HTERT RPE-1 (cell line): ENCODE results near the gene LMTK2.

Experiments used
- in situ Hi-C: fragments of 300-500 bp; cut with MboI; formaldehyde crosslinking; loops from 4 replicates; pipeline ENCODE4 v1.14.3; 2020; ENCODE audit warnings: low sequenced_read_pairs

LMTK2 gene

GRCh38 chr7:98199131-98199530, 92.5 kb downstream of the LMTK2 start:
- in situ Hi-C loops = no loop called here

- in situ Hi-C loops = no loop called here
Measured at GRCh38 chr7:98200364-98200763, 93.7 kb downstream of the LMTK2 start.

- in situ Hi-C loops = no loop called here
Measured at GRCh38 chr7:98202367-98203195, 95.9 kb downstream of the LMTK2 start.

DNA sequence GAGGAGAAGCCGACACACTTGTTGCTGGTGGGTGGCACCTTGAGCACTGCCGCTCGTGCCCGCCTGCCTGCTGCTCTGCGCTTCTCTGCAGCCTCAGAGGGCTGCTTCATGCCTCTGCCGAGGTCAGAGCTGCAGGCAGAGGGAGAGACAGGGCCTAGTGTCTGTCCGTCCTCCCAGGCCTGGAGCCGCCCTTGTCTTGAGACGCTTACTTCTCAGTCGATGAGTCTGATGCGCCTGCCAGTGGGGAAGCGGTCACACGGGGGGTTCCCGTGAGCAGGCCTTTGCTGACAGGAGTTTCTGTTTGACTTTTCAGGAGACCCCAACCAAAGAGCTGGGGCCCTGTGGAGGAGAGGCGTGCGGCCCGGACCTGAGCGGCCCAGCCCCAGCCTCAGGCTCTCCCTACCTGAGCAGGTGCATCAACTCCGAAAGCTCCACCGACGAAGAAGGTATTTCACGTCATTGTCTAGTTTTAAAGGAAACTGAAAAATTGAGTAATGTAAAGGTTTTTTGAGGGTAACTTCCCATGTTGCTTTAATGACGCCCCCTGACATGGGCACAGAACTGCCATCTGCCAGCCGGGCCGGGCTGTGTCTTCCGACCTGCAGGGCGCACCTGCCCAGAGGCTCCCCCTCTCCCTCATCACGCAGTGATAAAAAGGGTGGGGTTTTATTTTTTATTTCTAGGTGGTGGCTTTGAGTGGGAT, 96.8 kb downstream of the LMTK2 start:
- in situ Hi-C loops = no loop called here

DNA sequence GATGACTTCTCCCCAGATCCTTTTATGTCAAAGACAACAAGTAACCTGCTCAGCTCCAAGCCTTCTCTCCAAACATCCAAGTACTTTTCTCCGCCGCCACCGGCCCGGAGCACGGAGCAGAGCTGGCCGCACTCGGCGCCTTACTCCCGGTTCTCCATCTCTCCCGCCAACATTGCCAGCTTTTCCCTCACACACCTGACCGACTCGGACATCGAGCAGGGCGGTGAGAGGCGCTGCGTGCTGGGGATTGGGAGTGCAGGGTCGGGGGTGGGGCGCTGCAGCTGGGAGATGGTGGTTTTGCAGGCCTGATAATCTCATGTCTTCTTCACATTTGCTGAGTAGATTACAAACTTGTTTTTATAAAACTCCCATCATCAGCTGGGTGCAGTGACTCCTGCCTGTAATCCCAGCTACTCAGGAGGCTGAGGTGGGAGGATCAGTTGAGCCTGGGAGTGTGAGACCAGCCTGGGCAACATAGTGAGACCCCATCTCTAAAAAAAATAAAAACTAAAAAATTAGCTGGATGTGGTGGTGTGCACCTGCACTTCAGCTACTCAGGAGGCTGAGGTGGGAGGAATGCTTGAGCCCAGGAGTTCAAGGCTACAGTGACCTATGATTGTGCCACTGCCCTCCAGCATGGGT, 97.4 kb downstream of the LMTK2 start:
- in situ Hi-C loops = no loop called here

- in situ Hi-C loops = no loop called here
Measured at GRCh38 chr7:98204670-98205069, 98.0 kb downstream of the LMTK2 start.

DNA sequence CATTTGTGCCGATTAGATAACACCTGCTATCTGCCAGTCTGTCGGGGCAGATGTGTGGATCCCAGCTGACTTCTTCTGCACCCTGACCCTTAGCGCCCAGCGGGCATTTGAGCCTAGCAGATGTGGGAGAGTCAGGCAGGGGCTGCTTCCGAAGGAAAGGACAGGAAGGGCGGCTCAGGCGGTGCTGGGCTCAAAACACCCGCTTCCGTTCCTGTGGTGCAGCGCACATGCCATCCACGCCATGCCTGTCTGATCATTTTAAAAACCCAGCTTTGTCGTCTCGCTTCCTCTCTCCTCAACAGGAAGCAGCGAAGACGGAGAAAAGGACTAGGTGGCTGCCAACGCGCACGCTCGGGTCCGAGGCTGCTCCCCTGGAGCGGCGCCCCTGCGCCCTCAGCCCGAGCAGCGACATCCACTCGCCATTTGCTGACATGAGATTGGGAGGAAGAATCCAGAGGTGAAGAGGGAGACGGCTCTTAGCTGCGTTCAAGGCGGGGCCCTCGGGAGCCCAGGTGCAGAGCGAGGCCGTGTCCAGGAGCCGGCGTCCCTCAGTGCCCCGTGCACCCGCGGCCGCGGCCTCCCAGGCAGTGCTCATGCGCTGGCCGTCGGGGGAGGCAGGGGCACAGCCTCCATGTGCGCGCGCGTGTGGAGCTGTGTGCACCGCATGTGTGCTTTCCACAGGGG, 98.6 kb downstream of the LMTK2 start:
- in situ Hi-C loops = no loop called here

DNA sequence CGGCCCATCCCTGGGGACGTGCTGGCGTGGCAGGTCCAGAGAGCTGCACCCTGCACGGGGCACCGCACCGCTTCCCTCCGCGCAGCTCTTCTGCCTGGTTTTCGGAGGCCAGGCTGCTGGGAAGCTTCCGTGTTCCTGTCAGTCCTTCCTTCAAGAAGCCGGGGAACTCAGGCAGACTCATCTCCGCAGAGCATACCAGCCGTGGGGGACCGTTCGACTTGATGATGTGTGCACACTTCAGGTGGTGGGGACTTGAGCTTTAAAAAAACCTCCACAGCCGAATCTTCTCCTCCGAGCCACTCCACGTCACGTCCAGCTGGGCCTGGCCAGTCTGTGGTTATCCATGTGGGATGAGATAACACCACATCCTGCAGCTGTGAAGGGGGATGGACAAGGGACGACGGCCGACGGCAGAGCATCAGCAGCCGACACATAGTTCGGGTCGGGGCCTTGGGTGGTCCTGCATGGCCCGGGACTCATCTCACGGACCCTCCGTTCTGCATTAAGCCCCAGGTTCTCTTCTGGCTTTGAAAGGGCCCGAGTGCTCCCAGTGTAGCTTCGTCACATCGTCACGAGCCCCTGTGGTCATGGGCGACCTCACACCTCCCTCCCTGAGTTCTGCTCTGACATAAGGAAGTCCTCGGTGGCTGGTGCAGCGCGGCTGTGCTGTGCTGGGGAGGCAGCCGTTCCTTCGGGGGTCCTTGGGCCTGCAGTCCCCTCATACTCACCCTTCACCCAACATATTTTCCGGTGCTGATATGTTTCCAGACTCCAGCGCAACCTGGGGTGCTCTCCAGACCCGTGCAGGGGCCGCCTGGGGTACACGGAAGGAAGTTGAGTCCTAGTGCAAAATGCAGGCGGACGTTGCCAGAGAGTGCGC, 100.0 kb downstream of the LMTK2 start:
- in situ Hi-C loops = no loop called here

DNA sequence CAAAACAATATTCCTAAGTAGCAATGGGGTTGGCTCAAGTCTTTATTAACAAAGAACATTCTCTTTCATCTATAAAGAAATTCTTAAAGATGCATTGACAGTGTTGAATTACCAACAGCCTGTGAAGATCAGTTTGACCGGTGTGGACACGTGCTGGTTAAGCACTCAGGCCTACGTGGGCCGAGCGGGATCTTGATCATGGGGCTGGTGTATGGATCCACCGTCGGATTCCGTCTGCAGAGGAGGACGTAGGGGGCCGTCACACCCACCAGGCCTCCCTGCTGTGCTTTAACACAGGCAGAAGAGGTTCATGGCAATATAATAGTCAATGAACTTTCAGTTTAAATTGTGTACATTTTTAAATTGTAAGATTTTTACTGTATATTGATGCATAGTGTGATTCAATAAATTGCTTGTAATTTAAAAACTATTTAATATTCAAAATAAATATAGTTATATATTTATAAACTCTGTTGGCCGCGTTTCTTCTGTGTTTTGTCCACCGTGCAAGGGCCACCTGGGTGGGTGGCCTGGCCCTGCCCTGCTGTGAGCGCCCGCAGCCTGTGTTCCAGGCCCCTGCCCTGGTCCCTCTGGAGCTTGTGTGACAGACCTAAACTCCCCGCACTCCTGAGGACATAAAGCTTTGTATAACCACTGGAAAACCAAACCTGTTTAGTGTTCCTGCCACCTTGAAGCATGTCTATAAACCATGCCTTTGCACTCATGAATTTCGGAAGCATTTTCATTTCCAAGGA, 102.7 kb downstream of the LMTK2 start:
- in situ Hi-C loops = no loop called here

DNA sequence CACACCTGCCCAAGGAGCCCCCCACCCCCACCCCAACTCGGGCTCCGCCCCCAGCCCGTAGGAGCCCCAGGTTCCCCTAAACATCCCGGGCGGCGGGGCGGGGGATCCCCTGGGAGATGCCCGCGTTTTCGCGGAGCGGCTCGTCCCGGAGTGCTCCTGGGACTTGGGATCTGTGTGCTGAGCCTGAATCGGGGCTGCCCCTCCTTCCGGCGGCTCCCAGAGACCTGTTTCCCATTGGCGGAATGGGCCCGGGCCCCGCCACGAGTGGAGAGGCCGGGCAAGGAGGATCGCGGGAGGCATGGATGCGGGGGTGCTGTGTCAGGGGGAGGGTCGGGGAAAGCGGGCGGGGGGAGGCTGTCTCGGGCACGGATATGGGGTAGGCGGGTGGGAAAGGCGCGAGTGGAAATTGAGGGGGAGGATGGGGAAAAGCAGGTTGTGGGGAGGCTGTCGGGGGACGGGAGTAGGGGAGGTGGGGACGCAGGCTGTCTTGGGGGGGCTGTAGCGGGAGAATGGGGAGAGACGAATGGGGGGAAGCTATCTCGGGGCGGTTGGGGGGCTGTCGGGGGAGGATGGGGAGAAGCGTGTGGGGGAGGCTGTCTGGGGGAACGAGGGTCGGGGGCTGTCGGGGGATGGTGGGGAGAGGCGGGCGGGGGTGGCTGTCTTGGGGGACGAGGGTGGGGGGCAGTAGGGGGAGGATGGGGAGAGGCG, 104.0 kb downstream of the LMTK2 start:
- in situ Hi-C loops = no loop called here

DNA sequence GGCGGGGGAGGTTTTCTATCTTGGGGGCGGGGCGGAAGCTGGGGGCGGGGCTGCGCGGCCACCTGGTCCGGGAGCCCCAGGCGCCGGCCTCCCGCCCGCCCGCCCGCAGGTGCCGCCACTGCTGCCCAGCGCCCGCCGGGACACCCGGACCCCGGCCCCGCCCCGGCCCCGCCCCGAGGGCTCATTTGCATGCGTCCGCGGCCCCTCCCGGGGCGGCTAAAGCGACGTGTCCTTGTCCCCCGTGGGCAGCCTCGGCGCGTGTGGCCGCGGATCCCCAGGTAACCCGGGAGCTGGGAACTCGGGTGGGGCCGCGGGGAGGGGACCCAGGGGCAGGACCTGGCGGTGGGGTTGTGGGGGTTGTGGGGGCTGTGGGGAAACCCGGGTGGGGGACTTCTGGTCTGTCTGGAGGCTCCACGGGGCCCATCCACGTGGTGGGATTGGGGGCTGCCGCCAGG, 104.6 kb downstream of the LMTK2 start, which contains the start of gene BHLHA15:
TSS of gene BHLHA15 (plus strand) at position 219 of the 455 bp plus-strand sequence. CDS start 871 bp downstream, outside the sequence.
- in situ Hi-C loops = no loop called here

GRCh38 chr7:98211676-98212531, 105.2 kb downstream of the LMTK2 start:
- in situ Hi-C loops = no loop called here

DNA sequence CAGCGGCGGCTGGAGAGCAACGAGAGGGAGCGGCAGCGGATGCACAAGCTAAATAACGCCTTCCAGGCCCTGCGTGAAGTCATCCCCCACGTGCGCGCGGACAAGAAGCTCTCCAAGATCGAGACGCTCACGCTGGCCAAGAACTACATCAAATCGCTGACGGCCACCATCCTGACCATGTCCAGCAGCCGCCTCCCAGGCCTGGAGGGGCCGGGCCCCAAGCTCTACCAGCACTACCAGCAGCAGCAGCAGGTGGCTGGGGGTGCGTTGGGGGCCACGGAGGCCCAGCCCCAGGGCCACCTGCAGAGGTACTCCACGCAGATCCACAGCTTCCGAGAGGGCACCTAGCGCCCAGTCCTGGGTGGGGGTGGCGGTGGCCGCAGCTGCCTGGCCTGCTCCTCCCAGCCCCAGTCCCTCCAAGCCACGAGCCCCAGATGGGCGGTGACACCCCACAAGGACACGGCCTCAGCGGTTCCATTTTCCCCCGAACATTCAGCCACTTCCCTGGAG, 105.9 kb downstream of the LMTK2 start:
- in situ Hi-C loops = no loop called here

GRCh38 chr7:98213296-98213887, 106.7 kb downstream of the LMTK2 start:
- in situ Hi-C loops = no loop called here

GRCh38 chr7:98213888-98214810, 107.5 kb downstream of the LMTK2 start:
- in situ Hi-C loops = no loop called here

DNA sequence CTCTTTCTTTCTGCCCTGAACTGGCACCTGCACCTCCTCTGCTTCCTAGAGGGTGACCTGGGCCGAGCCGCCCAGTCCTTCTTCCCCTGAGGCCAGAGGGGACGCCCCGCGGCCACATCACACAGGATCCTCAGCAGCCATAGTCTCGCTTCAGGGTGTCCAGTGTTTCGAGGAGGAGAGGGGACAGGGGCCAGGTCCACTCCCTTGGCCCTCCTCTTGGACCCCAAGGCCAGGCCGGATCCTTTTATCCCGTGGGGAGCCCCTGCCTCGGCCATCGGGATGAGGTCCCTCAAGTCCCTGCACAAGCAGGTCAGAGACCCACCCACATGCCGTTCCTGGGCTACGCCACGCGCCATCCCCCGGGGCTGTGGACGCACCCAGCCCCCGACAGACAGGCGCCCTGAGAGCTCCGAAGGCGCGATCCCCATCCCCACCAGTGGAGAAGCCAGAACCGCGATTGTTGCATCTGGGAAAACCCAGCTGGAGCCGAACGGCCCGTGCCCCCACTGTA, 108.2 kb downstream of the LMTK2 start:
- in situ Hi-C loops = no loop called here
